NCI-H1092 (cell line): ENCODE measurements around the gene STEAP2.
"Not testable (repeated sequence)": the region's sequence is repeated elsewhere in the genome, so short reads cannot be mapped to it uniquely, and the experiment has no call there.

Experiments used
- DNase-seq: peaks from one replicate; lab custom pipeline; 2025; lab: John Stamatoyannopoulos, UW

The STEAP2 gene

DNA sequence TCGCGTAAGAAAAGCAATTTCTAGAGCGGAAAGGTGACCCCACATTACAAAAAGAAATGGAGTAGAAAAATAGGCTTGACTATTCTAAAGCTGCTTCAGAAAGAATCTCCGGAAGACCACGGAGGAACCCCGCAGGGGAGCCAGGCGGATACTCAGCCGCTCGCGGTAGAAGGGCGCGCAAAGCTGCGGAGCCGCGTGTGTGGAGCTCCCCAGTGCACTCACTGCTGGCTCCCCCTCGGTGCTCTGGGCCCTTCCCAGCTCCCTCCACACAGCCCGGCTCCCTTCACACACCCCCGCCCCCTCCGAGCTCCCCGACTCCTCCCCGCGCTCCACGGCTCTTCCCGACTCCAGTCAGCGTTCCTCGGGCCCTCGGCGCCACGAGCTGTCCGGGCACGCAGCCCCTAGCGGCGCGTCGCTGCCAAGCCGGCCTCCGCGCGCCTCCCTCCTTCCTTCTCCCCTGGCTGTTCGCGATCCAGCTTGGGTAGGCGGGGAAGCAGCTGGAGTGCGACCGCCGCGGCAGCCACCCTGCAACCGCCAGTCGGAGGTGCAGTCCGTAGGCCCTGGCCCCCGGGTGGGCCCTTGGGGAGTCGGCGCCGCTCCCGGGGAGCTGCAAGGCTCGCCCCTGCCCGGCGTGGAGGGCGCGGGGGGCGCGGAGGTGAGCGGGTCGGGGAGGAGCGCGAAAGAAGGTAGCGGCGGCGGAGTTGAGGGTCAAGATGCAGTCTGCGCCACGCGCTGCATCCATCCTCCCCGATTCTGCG lies at the start of gene STEAP2:
STEAP2 (plus strand) TSS at position 350 of the 758 bp plus-strand sequence. CDS start 13,343 bp downstream, outside the sequence.
- DNase-seq = peak; percentile 51

DNA sequence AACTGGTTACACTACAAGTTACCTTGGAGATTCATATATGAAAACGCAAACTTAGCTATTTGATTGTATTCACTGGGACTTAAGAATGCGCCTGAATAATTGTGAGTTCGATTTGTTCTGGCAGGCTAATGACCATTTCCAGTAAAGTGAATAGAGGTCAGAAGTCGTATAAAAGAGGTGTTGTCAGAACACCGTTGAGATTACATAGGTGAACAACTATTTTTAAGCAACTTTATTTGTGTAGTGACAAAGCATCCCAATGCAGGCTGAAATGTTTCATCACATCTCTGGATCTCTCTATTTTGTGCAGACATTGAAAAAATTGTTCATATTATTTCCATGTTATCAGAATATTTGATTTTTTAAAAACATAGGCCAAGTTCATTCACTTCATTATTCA lies 48.0 kb upstream of the STEAP2 start:
- DNase-seq = no peak

DNA sequence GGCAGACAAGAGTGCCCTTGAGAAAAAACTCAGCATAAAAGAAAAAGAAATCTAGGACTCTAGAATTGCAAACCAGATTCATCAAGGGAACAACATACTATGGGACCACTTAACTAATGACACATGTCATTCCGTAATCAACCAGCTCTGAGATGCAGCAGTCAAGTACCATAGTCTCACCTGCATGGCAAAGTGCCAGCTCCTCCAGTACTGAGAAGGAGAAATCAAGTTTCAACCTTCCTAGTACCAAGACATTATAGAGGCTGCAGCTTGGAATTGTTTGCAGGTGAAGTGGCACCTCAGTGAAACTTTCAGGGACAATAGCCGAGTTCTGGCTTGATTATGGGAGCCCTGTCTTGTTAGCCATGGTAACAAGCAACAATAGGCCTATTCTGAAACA lies 45.8 kb upstream of the STEAP2 start:
- no peak for DNase-seq

DNA sequence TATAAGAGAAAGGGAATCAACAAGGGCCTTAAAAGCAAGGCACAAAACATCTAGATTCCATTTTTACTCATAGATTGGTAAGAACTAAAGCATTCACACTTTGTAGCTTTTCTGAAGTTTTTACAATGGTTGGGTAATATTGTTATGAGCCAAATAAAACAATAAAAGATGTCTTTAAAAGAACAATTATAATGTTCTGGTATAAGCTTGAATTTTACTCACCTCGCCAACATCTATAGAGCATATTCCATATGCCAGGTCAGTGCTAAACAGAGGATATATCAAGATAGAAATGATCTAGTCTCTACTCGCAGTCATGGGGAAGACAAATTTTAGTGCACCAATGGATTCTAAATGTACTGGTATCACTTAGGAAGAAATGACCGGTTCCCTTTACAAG lies 45.4 kb upstream of the STEAP2 start:
- DNase-seq = no peak

DNA sequence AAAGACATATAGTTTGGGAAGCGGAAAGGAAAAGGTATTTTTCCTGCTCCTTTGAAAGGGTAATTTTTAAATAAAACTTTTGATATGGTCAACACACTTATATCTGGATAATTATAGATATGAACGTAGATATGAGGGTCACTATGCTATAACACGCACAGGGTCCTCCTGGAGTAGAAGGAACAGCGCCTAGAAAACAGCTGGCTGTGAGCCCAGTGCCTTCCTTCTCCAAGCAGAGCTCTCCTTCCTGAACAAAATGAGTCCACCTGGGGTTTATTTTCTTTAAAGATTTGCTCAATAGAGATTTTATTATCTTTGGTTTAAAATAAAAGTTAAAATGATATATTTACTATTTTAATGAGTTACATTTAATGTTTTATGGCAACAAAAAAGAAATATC lies 44.2 kb upstream of the STEAP2 start:
- no peak for DNase-seq

DNA sequence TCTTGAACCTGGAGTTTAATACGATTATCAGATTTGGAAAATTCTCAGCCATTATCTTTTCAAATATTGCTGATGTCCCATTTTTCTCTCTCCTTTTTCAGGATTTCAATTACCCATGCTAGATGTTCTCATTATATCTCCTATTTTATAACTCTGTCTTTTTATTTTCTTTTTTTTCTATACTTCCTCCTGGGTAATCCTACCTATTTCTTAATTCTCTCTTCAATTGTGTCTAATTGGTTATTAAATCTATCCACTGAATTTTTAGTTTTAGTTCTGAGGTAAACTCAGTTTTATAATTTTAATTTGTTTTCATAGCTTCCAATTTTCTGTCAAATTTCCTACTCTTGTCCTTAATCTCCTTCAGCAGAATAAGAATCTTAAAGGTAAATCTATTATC lies 41.6 kb upstream of the STEAP2 start:
- DNase-seq = no peak

DNA sequence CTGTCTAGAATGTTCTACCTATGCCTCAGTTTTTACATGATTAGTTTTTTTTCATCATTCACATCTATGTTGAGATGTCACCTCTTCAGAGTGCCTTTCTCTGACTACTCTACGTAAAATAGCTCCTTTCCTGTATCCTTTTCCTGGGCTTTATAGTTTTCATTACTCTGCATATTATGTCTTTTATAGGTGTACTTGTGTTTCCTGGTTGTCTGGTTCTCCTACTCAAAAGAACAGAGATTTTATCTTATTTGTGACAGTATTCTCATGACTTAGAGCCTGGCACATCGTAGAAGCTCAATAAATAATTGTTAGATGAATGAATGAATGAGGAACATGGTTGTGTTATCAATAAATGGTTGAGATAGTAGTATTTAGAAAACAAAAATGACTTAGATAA lies 39.4 kb upstream of the STEAP2 start:
- no peak for DNase-seq

DNA sequence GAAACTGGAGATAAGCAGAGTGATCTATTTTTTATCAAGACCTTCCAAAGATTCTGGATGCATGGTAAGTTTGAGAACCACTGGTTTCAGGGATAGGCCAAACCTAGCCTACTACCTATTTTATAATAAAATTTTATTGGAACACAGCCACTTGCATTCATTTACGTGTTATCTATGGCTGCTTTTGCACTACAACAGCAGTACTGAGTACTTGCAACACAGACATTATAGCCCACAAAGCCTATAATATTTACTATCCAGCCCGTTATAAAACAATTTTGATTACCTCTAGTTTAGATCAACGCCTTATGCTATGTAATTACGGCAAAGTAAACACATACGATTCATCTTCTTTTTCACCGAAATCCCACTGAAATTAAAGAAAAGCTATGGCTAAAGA lies 38.9 kb upstream of the STEAP2 start:
- no peak for DNase-seq

DNA sequence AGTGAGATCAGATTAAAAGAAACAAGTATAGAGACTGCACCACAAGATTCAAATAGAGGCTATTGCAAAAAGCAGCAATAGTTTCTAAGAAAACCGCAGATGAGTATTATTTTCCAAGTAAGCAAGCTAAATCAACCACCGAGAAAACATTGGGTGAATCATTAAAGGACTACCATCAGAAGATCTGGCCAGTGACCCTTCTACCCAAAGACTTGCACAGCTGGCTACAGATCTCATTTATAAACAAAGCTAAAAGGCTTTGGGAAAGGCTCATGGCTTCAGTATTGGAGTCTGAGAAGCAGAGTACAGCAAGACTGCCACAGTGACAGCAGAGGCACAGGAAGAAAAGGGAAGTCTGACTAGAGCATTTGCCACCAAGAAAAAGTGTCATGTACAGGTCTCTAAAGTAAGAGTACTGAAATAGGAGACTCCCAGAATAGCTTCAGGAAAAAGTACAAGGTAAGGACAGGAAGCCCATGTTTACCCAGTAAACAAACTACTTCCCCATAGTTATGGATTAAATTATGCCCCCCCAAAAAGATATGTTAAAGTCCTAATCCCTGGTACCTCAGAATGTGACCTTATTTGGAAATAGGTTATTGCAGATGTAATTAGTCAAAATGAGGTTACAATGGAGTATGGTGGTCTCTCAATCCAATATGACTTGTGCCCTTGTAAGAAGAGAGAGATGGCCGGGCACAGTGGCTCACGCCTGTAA lies 38.3 kb upstream of the STEAP2 start:
- no peak for DNase-seq

DNA sequence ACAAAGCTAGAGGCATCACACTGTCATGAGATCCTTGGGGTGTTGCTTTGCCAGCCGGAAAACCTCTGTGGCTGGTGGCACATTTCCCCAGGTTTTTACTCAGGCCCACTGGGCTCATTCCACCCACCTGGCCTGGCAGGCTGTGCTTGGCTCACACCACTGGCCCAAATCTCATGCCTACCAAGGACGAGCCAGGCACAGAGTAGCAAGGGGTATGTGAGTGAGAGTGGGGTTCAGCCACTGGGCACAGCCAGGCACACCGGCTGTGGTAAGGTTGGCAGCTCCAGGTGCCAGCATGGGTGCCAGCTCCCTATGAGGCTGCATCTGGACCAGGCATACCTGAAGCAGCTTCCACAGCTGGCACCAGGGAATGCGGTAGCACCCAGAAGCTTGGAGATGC lies 35.9 kb upstream of the STEAP2 start:
- DNase-seq = no peak

DNA sequence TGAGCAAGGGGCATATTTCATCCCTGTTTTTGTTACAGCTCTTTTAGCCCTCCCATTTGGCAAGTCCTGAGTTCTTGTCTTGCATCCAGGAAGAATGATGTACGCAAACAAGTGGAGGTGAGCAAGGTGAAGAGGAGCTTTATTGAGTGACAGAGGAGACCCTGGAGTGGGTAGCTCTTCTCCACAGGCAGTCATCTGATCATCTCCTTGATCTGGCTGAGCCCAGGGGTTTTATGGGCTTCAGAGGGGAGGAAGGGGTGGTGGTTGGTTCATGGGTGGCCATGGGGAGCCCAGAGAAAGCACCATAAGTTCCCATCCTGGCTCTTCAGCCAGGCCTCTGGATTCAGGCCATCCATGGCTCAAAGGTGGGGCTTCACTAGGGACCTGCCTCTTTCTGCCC lies 35.3 kb upstream of the STEAP2 start:
- DNase-seq = no peak

DNA sequence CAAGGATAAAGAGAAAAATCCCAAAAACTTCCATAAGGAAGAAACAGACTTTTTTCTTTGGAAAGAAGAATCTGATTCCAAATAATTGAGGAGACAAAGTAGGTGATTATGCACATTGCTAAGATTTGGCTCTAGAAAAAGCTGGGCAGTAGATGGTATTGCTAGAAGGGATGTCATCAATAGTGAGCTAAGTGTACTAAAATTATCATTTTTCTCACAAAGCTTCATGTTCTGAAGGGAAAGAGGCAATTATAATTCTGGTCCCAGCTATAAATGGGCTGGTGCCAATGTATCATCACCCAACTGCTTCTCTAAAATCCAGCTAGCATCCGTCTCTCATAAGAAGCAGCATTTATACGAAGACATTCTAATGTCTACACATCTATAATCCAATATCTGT lies 33.4 kb upstream of the STEAP2 start:
- no peak for DNase-seq

DNA sequence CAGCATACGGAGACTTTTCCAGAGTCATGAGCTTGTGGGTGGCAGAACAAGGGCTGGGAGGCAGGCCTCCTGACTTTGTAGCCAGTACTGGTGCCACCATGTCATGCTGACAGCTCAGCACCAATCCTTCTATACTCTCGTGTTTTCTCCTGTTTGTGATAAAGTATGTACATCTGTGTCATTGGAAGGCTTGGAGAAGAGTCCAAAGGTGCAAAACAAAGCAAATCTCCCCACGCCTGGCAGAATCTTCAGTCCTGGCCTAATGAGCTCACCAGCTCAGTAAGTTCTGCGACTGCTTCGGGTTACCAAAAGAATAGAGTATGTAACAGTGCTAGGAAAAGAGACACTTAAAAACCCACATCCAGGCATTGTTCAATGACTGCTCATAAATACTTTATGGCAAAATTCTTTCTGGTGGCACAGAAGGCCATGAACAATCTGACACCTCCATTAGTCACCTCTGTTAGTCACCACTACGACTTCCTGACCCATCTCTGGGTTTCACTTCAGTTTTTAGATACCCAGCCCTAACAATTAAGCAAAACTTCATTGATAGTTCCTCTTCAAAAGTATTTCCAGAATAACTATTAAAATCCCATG lies 32.8 kb upstream of the STEAP2 start:
- DNase-seq = no peak

DNA sequence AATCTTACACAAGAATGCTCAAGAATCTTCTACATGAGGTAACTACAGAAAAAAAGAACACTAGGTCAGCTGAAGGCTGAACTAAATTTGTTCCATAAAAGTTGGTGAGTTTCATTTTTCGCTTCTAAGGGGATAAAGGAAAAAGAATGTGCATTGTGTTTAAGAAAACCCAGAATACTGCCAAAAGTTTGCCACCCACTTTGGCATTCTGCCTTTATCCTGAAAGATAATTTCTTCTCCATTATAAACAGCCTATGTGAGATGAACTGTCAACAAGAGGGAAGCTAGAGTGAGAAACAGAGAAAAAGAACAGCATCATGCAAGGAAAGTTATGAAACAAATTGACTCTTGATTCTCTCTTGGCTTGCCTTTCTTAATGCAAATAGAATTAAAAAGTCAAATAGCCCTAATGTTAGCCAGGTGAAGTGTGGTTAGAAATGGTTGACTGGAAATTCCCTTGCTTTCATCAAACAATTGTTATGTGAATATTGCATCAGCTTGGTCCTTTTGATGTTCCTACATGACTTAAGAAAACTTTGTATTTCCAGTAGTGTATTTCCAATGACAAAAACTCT lies 31.4 kb upstream of the STEAP2 start:
- DNase-seq = no peak

DNA sequence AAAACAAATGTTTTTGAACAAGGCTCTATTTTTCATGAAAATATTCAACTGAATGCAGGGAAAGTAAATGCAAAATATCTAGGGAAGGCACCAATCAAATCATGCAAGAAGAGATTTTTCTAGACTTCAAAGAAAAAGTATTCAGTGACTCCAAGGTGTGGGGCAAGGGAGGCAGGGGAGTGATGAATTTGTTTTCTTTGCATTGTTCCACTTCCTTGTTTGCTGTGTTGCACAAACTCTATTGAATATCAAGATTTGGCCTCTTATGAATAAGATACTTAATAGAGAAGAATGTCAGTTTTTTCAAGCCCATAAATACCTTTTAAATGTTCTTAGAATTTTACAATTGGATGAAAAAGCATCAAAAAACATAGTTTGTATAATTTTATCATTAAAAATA lies 30.9 kb upstream of the STEAP2 start:
- DNase-seq = no peak

DNA sequence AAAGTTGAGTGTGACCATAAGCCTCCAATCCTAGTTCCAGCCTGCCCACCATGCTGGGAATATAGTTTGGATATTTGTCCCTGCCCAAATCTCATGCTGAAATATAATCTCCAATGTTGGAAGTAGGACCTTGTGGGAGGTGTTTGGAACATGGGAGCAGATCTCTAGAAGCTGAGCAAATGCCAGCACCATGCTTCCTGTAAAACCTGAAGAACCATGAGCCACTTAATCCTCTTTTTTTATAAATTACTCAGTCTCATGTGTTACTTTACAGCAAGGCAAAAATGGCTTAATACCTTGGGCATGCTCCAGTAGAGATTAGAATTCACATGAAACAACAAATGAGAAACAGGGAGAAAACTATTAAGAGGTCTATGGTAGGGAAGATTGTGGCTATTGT lies 30.1 kb upstream of the STEAP2 start:
- no peak for DNase-seq

DNA sequence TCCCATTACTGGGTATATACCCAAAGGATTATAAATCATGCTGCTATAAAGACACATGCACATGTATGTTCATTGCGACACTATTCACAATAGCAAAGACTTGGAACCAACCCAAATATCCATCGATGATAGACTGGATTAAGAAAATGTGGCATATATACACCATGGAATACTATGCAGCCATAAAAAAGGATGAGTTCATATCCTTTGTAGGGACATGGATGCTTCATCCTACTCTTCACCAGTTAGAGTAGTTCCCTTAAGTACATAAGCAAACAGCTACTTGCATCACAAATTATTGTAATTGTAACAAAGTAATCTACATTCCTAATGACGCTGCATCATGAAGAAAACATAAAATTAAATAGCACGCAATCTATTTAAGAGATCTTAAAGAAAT lies 25.2 kb upstream of the STEAP2 start:
- not testable (repeated sequence) for DNase-seq

DNA sequence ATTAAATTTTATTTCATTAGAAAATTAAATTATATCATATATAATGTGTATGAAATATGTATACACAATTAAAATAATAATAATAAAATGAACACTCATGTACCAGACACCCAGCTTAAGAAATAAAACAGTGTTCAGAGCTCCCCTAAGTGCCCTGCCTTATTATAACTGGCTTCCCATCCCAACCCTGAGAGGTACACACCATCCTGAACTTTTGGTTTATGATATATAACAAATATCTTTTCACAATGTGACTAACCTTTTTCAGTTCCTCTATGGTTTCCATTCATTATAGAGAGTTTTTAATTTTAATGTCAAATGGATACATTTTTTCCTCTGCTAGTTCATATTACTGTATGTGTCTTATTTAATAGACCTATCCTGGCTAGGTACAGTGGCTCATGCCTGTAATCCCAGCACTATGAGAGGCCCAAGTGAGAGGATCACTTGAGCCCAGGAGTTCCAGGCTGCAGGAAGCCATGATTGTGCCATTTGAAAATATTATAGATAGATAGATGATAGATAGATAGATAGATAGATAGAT lies 24.0 kb upstream of the STEAP2 start:
- DNase-seq = no peak

DNA sequence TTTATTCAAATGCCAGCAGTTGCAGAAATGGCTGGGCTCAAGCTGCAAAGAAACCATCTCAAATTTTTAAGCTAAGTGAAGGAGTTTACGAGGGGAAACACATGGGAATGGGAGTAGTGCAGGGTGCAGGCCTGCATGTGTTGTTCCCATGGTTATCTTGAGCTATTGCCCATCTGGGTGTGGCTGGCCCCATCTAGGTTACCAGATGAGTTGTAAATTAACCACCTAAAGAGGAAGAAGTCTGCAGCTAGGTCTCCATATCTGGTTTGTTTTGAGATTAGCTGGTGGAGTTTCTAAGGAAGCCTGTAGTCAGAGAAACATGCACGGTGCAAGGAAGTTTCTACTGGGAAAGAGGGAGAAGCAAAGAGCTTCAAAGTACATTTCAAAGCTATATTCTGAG lies 23.3 kb upstream of the STEAP2 start:
- no peak for DNase-seq

DNA sequence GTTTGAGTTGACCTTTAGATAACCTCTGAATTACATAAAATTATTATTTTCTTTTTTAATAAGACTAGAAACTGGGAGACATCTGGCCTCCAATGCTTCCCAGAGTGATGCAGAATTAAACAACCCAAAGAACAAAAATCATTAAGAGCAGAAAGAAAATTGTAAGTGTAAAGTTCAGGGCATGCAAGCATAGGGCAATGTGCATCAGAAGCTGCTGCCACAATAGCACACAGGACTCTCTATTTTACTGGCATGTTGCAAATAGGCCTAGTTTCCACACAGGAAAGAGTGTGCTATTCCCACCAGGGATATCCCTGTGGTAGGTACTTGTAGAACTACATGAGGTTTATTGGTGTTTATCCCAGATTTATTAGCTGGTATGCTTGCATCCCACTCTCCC lies 20.5 kb upstream of the STEAP2 start:
- no peak for DNase-seq

DNA sequence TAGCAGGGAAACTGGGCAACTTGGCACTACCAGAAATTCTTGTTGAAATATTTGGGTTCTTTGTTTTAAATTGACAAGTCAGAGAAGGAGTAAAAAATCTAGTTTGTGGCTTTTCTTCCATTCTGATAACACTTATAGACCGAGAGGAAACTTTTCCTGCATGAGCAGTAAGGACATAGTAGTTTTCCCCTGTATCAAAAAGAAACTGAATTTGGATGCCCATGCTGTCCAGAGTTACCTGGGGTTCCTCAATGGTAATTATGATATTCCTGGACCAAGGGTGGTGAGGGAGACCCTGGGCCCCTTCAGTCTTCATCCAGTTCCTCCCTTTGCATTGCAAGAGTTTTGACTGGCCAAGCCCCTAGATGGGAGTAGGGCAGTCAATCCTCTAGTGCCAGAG lies 19.9 kb upstream of the STEAP2 start:
- DNase-seq = no peak

DNA sequence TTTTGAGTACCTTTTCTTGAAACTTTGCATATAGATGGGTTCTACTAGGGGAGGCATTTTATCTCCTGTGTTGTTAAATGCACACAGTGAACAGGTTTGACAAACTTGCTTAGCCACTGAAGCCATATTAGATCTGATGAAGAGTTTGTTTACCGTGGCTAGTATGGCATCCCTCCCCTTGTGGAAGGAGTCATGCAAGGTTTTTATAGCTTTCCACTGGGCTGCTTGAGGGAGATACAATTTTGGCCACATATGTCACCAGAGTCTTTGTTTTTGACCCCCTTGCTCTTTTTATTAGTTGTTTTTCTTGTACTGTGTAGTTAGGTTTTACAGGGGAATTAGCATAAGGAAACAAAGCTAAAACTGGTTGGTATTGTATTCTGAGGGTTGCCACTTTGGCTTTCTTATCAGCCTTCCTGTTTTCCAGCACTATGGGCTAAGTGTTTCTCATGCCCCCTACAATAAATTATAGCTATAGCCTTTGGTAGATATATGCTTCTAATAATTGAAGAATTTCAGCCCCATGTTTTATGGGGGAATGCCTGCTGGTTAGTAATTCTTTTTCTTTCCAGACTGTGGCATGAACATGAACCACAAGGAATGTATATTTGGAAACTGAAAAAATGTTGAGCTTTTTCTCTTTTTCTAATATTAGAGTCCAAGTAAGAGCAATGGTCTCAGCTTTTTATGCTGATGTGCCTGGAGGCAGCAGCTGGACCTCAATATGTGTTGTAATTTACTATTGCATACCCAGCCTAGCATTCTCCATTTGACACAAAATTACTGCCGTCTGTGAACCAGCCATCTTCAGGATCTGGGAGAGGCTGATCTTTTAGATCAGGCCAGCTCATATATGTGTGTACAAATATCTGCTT lies 18.4 kb upstream of the STEAP2 start:
- no peak for DNase-seq
